ENCODE results near the gene SLC39A3.

- TF ChIP-seq EZH2 (IDR thresholded peaks at IDR 0.05) = no peak
- TF ChIP-seq POLR2AphosphoS5 (IDR thresholded peaks at IDR 0.05; ENCODE audit: borderline replicate concordance, low read depth, low read length) = no peak
Measured at GRCh38 chr19:2735374-2735773, 4.4 kb downstream of the SLC39A3 start.

Data from SK-N-MC (cell line).